IMR-90 (cell line): ENCODE measurements around the gene TXNDC15. TPM values are rescaled to one million over a fixed set of nuclear protein-coding genes. Genes with fewer than 3 reads are reported as not detected.

ENCODE experiments used
- ATAC-seq: fragments of 200-7000 bp; cut with Tn5 transposase; 2 replicates; pipeline ENCODE4 v1.9.1; 2020; ENCODE audit warnings: low read depth, mild to moderate bottlenecking, moderate library complexity
- BruUV-seq: library from RNA; stranded (reverse); fragments of 400-500 nt; replicated peaks from 2 replicates; lab custom pipeline; 2021; lab: Mats Ljungman, UMichigan
- CTCF ChIA-PET: fragments of 300-600 bp; formaldehyde crosslinking; extraction: SDS; loops from one replicate; lab custom pipeline; 2021; ENCODE audit warnings: antibody characterized with exemption; lab: Yijun Ruan, JAX
- POLR2A ChIA-PET: fragments of 300-600 bp; sonication (Branson Sonifier 250); formaldehyde crosslinking; loops from one replicate; lab custom pipeline; 2022; ENCODE audit warnings: antibody characterized with exemption; ENCODE audit not compliant: unreplicated experiment; lab: Charles Lee
- DNase-seq: peaks from one replicate; pipeline ENCODE4 v3.0.0; 2013
- H2AFZ ChIP-seq: replicated peaks from 2 replicates; pipeline ENCODE3; 2013; ENCODE audit warnings: low read length, mild to moderate bottlenecking; ENCODE audit not compliant: poor library complexity
- H2AK5ac ChIP-seq: 2 replicates; pipeline ENCODE4 v1.6.1; 2013; ENCODE audit warnings: low read depth, low read length, inconsistent platforms
- H2AK9ac ChIP-seq: replicated peaks from 2 replicates; pipeline ENCODE3; 2013; ENCODE audit warnings: mild to moderate bottlenecking, low read depth, low read length, moderate library complexity; ENCODE audit not compliant: poor library complexity
- H2BK120ac ChIP-seq: 2 replicates; pipeline ENCODE4 v1.6.1; 2013; ENCODE audit warnings: low read depth, low read length, inconsistent platforms
- H2BK15ac ChIP-seq: 3 replicates; pipeline ENCODE4 v1.6.1; 2013; ENCODE audit warnings: low read depth, low read length, inconsistent platforms
- H2BK20ac ChIP-seq: 2 replicates; pipeline ENCODE4 v1.6.1; 2013; ENCODE audit warnings: low read depth, mild to moderate bottlenecking, inconsistent platforms, low read length, moderate library complexity
- H2BK5ac ChIP-seq: 2 replicates; pipeline ENCODE4 v1.6.1; 2013; ENCODE audit warnings: mild to moderate bottlenecking, low read depth, low read length, inconsistent platforms; ENCODE audit not compliant: poor library complexity, severe bottlenecking
- H3K14ac ChIP-seq: replicated peaks from 2 replicates; pipeline ENCODE4 v1.6.1; 2013; ENCODE audit warnings: low read depth, low read length, inconsistent platforms
- H3K18ac ChIP-seq: 2 replicates; pipeline ENCODE4 v1.6.1; 2013; ENCODE audit warnings: low read depth, low read length, control low read depth
- H3K23ac ChIP-seq: 2 replicates; pipeline ENCODE4 v1.6.1; 2013; ENCODE audit warnings: low read depth, low read length, inconsistent platforms
- H3K27ac ChIP-seq: 2 replicates; pipeline ENCODE4 v1.5.1; 2013; ENCODE audit warnings: mild to moderate bottlenecking, control low read depth, low read length; ENCODE audit not compliant: insufficient read depth
- H3K27me3 ChIP-seq: 2 replicates; pipeline ENCODE4 v1.6.1; 2013; ENCODE audit warnings: low read length; ENCODE audit not compliant: control insufficient read depth, insufficient read depth
- H3K36me3 ChIP-seq: 2 replicates; pipeline ENCODE4 v1.6.1; 2013; ENCODE audit warnings: low read length, mixed read lengths; ENCODE audit not compliant: control insufficient read depth, insufficient read depth
- H3K4ac ChIP-seq: 2 replicates; pipeline ENCODE4 v1.6.1; 2013; ENCODE audit warnings: low read depth, low read length, inconsistent platforms
- H3K4me1 ChIP-seq: 2 replicates; pipeline ENCODE4 v1.6.1; 2013; ENCODE audit warnings: low read length, mixed read lengths; ENCODE audit not compliant: control insufficient read depth, insufficient read depth
- H3K4me2 ChIP-seq: 2 replicates; pipeline ENCODE4 v1.6.1; 2013; ENCODE audit warnings: low read depth, mild to moderate bottlenecking, control low read depth, low read length, moderate library complexity
- H3K4me3 ChIP-seq: 2 replicates; pipeline ENCODE4 v1.5.1; 2013; ENCODE audit warnings: low read depth, mild to moderate bottlenecking, control low read depth, low read length, moderate library complexity; ENCODE audit not compliant: insufficient read depth
- H3K56ac ChIP-seq: 2 replicates; pipeline ENCODE4 v1.6.1; 2013; ENCODE audit warnings: low read length, inconsistent platforms; ENCODE audit not compliant: insufficient read depth; ENCODE audit errors: extremely low read depth
- H3K79me1 ChIP-seq, 2 experiments: 2 replicates each; pipeline ENCODE4 v1.6.1; 2013; ENCODE audit warnings: low read length in 2 of 2, inconsistent platforms in 1 of 2, low read depth in 1 of 2
- H3K9ac ChIP-seq: 2 replicates; pipeline ENCODE4 v1.6.1; 2013; ENCODE audit warnings: low read depth, low read length, control low read depth
- H3K9me1 ChIP-seq: 2 replicates; pipeline ENCODE4 v1.6.1; 2013; ENCODE audit warnings: low read length, inconsistent platforms; ENCODE audit not compliant: insufficient read depth
- H3K9me3 ChIP-seq: 2 replicates; pipeline ENCODE4 v1.6.1; 2013; ENCODE audit warnings: low read length; ENCODE audit not compliant: control insufficient read depth, insufficient read depth
- H4K20me1 ChIP-seq: 2 replicates; pipeline ENCODE4 v1.6.1; 2013; ENCODE audit warnings: low read length, inconsistent platforms; ENCODE audit not compliant: insufficient read depth
- H4K5ac ChIP-seq: 2 replicates; pipeline ENCODE4 v1.6.1; 2013; ENCODE audit warnings: mild to moderate bottlenecking, low read depth, low read length, control low read depth
- H4K8ac ChIP-seq, 2 experiments: 2 replicates each; pipeline ENCODE4 v1.6.1; 2013; ENCODE audit warnings: low read depth in 2 of 2, low read length in 2 of 2, control low read depth in 1 of 2, inconsistent platforms in 1 of 2
- H4K91ac ChIP-seq: 2 replicates; pipeline ENCODE4 v1.6.1; 2013; ENCODE audit warnings: low read depth, low read length, inconsistent platforms; ENCODE audit not compliant: insufficient read depth
- BHLHE40 ChIP-seq: fragments of 150-350 bp; IDR thresholded peaks from 2 replicates; pipeline ENCODE4 v1.6.1; 2016; ENCODE audit warnings: mild to moderate bottlenecking, low read depth, low read length
- CEBPB ChIP-seq: IDR thresholded peaks from 2 replicates; pipeline ENCODE4 v1.6.1; 2012; ENCODE audit warnings: low read depth, low read length, improper control_type of control experiment
- CHD1 ChIP-seq: IDR thresholded peaks from 2 replicates; pipeline ENCODE4 v1.6.1; 2012; ENCODE audit warnings: low read depth, low read length, improper control_type of control experiment
- CTCF ChIP-seq: conservative IDR thresholded peaks from 2 replicates; pipeline ENCODE4 v1.5.1; 2012; ENCODE audit warnings: mild to moderate bottlenecking, low read depth, low read length, improper control_type of control experiment
- ELK1 ChIP-seq: fragments of 150-350 bp; IDR thresholded peaks from 2 replicates; pipeline ENCODE4 v1.6.1; 2016; ENCODE audit warnings: low read depth, mild to moderate bottlenecking, low read length, moderate library complexity, borderline replicate concordance
- FOS ChIP-seq: fragments of 150-350 bp; IDR thresholded peaks from 2 replicates; pipeline ENCODE4 v1.6.1; 2016; ENCODE audit warnings: low read depth, low read length
- MAFK ChIP-seq: IDR thresholded peaks from 2 replicates; pipeline ENCODE4 v1.6.1; 2012; ENCODE audit warnings: low read depth, low read length, improper control_type of control experiment
- MAZ ChIP-seq: IDR thresholded peaks from 2 replicates; pipeline ENCODE4 v1.6.1; 2012; ENCODE audit warnings: low read depth, mild to moderate bottlenecking, low read length, improper control_type of control experiment, moderate library complexity, borderline replicate concordance
- MXI1 ChIP-seq: IDR thresholded peaks from 2 replicates; pipeline ENCODE4 v1.6.1; 2012; ENCODE audit warnings: low read depth, mild to moderate bottlenecking, low read length, moderate library complexity, borderline replicate concordance
- NFE2L2 ChIP-seq: fragments of 150-350 bp; IDR thresholded peaks from 2 replicates; pipeline ENCODE4 v1.6.1; 2016; ENCODE audit warnings: low read depth, mild to moderate bottlenecking, low read length
- POLR2A ChIP-seq: IDR thresholded peaks from 2 replicates; pipeline ENCODE4 v1.6.1; 2012; ENCODE audit warnings: mild to moderate bottlenecking, low read depth, low read length
- RAD21 ChIP-seq: IDR thresholded peaks from 2 replicates; pipeline ENCODE4 v1.6.1; 2012; ENCODE audit warnings: low read length, improper control_type of control experiment
- RCOR1 ChIP-seq: IDR thresholded peaks from 2 replicates; pipeline ENCODE4 v1.6.1; 2012; ENCODE audit warnings: mild to moderate bottlenecking, low read length, improper control_type of control experiment; ENCODE audit not compliant: insufficient replicate concordance
- RFX5 ChIP-seq: IDR thresholded peaks from 2 replicates; pipeline ENCODE4 v1.8.0; 2012; ENCODE audit warnings: low read depth, mild to moderate bottlenecking, low read length, moderate library complexity
- SMC3 ChIP-seq: fragments of 150-350 bp; IDR thresholded peaks from 2 replicates; pipeline ENCODE4 v1.6.1; 2016; ENCODE audit warnings: low read depth, mild to moderate bottlenecking, antibody characterized with exemption, low read length, moderate library complexity
- USF2 ChIP-seq: fragments of 150-350 bp; IDR thresholded peaks from 2 replicates; pipeline ENCODE4 v1.6.1; 2017; ENCODE audit warnings: mild to moderate bottlenecking, antibody characterized with exemption, low read length, low read depth
- WGBS, 2 experiments: methylation state at CpG; one replicate each; pipeline versions ENCODE4 v1.1.5 to v1.1.7; 2013; ENCODE audit warnings: missing lambda C conversion rate in 2 of 2; ENCODE audit not compliant: insufficient read length in 1 of 2; ENCODE audit errors: extremely low coverage in 2 of 2; 5-methylcytosine and 5-hydroxymethylcytosine counted together
- dilution Hi-C: fragments of 300-500 bp; cut with HindIII; formaldehyde crosslinking; loops from one replicate; pipeline ENCODE4 v1.14.3; 2018; ENCODE audit warnings: low sequenced_read_pairs; ENCODE audit not compliant: unreplicated experiment
- in situ Hi-C: fragments of 300-500 bp; cut with MboI; formaldehyde crosslinking; loops from 3 replicates; pipeline ENCODE4 v1.14.3; 2019; ENCODE audit warnings: low sequenced_read_pairs, inconsistent platforms, mixed read lengths
- intact Hi-C: fragments of 100-400 bp; cut with micrococcal nuclease; formaldehyde crosslinking; loops from 2 replicates; pipeline ENCODE4 v1.10.0; 2022
- polyA plus RNA-seq, 3 experiments: library from polyadenylated mRNA; depleted of rRNA; stranded (reverse); fragments of >200 nt; gene quantifications; 2 replicates each; pipeline ENCODE4 v1.2.3, GENCODE V29; 2012; ENCODE audit warnings: low replicate concordance in 1 of 3
- total RNA-seq: library from RNA; depleted of rRNA; stranded (reverse); fragments of >200 nt; gene quantifications from 2 replicates; pipeline ENCODE4 v1.2.3, GENCODE V29; 2012

The TXNDC15 gene
- total and polyA plus RNA-seq, 2 of the 4 experiments (the other 2 are of a cell fraction) = 87.0 to 125 TPM

DNA sequence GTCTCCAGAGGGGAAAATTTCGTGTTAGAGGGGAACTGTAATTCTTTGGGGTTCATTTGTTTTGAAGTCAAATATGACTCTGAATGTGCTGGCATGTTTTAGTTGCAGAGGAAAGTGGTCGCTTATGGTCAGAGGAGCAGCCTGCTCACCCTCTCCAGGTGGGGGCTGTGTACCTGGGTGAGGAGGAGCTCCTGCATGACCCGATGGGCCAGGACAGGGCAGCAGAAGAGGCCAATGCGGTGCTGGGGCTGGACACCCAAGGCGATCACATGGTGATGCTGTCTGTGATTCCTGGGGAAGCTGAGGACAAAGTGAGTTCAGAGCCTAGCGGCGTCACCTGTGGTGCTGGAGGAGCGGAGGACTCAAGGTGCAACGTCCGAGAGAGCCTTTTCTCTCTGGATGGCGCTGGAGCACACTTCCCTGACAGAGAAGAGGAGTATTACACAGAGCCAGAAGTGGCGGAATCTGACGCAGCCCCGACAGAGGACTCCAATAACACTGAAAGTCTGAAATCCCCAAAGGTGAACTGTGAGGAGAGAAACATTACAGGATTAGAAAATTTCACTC, 13.5 kb downstream of the TXNDC15 start:
- Histone ChIP-seq H4K8ac (no peak overlapping the region), H3K9ac (no peak overlapping the region)
- POLR2A ChIA-PET = no interaction called here

More for the DNA sequence above, 13.5 kb downstream of the TXNDC15 start:
- CTCF ChIA-PET = interaction anchor here (1.1 kb wide), 1 partner anchor 17 kb away, joined by 3 read pairs; the partner anchor contains the start of gene PCBD2
- Histone ChIP-seq H3K9me1 (peaks cover 5% of the 10 kb centered on the region), H3K14ac (no peak overlapping the region), H3K27ac (no peak overlapping the region), H4K20me1 (peaks cover 13% of the 10 kb centered on the region), H3K4ac (no peak overlapping the region), H3K56ac (no peak overlapping the region), H2BK120ac (no peak overlapping the region), H3K4me1 (no peaks in the 10 kb centered on the region), H2BK5ac (no peak overlapping the region), H3K27me3 (no peaks in the 10 kb centered on the region), H3K23ac (no peak overlapping the region), H2AK9ac (no peak overlapping the region), H2AFZ (no peak overlapping the region), H3K18ac (no peak overlapping the region), H4K5ac (no peak overlapping the region), H2BK20ac (no peak overlapping the region), H3K9me3 (no peaks in the 10 kb centered on the region), H3K4me2 (no peak overlapping the region), H4K91ac (no peak overlapping the region), H3K4me3 (no peak overlapping the region), H3K36me3 (peaks cover 13% of the 10 kb centered on the region), H2AK5ac (no peak overlapping the region), H3K79me1 (peaks cover 27 to 43% of the 10 kb centered on the region in 2 experiments), H2BK15ac (no peak overlapping the region)
- BruUV-seq = no TSS peak
- 93% methylated on average over 2 of the region's 14 CpGs; no CpG with 5 or more reads in 1 of the 2 experiments for WGBS, 2 experiments
- dilution Hi-C loops (no loop called here), intact Hi-C loops (no loop called here), in situ Hi-C loops (no loop called here)
- TF ChIP-seq RCOR1 (no peak), CTCF (no peak), MXI1 (no peak), USF2 (no peak), MAFK (no peak), RFX5 (no peak), ELK1 (no peak), CHD1 (no peak), RAD21 (no peak), CEBPB (no peak), FOS (no peak), POLR2A (no peak), MAZ (no peak), NFE2L2 (no peak), BHLHE40 (no peak), SMC3 (no peak)
- DNase-seq (no peak), ATAC-seq (no peak)
